PFSK-1 (cell line): ENCODE data around the gene MYLIP.

Experiments used
- FOXP2 ChIP-seq: optimal IDR thresholded peaks from 2 replicates; pipeline ENCODE3; 2011; ENCODE audit warnings: borderline replicate concordance, control low read depth, inconsistent platforms; ENCODE audit not compliant: insufficient read depth; ENCODE audit errors: extremely low read length, extremely low read depth
- POLR2AphosphoS5 ChIP-seq: IDR thresholded peaks from 2 replicates; pipeline ENCODE4 v1.6.1; 2012; ENCODE audit warnings: low read depth, mild to moderate bottlenecking, control low read depth, low read length, moderate library complexity
- REST ChIP-seq, 2 experiments: IDR thresholded peaks; 2 replicates each; pipeline versions ENCODE4 v1.6.1 to v1.8.0; 2011 to 2012; ENCODE audit warnings: low read depth in 2 of 2, low read length in 2 of 2, control low read depth in 1 of 2, inconsistent platforms in 1 of 2, mild to moderate bottlenecking in 1 of 2, moderate library complexity in 1 of 2; ENCODE audit not compliant: insufficient read depth in 1 of 2
- SIN3A ChIP-seq: IDR thresholded peaks from 2 replicates; pipeline ENCODE4 v1.6.1; 2012; ENCODE audit warnings: mild to moderate bottlenecking, low read length, moderate library complexity, borderline replicate concordance; ENCODE audit not compliant: insufficient read depth
- TAF1 ChIP-seq: IDR thresholded peaks from 2 replicates; pipeline ENCODE4 v1.6.1; 2012; ENCODE audit warnings: low read length, control low read depth, borderline replicate concordance; ENCODE audit not compliant: insufficient read depth

- TF ChIP-seq POLR2AphosphoS5 (no peak), REST (IDR thresholded peaks at IDR 0.05; ENCODE audit: insufficient read depth in 1 of 2, low read depth in 2 of 2, low read length in 2 of 2) (no peak), TAF1 (no peak), SIN3A (no peak), FOXP2 (no peak)
Measured at GRCh38 chr6:16079354-16079753, 49.5 kb upstream of the MYLIP start.
